ENCODE measurements around the gene RACGAP1. TPM values are rescaled to one million over a fixed set of nuclear protein-coding genes. Genes with fewer than 3 reads are reported as not detected.

RACGAP1 gene
- total and polyA plus RNA-seq, 8 donors: 20.7 to 79.4 (median 43.4) TPM

- H3K27ac ChIP-seq: no peak within 1 kb of the TSS
- intact Hi-C loops (cut with DNase I): no loop called here
- peaks cover 6 to 46% of the 10 kb centered on the region in 2 donors for H3K27me3 ChIP-seq
- ATAC-seq (peak; percentile 76), DNase-seq (peak; percentile 60 to 87 (median 76))
- peak within 1 kb of the TSS; percentile 49 to 50 for H3K4me3 ChIP-seq
- peaks cover 12 to 27% of the 10 kb centered on the region in 2 donors for H3K4me1 ChIP-seq
- H3K9me3 ChIP-seq: no peaks in the 10 kb centered on the region
- H3K36me3 ChIP-seq: no peaks in the 10 kb centered on the region
- TF ChIP-seq, protein P1, sequence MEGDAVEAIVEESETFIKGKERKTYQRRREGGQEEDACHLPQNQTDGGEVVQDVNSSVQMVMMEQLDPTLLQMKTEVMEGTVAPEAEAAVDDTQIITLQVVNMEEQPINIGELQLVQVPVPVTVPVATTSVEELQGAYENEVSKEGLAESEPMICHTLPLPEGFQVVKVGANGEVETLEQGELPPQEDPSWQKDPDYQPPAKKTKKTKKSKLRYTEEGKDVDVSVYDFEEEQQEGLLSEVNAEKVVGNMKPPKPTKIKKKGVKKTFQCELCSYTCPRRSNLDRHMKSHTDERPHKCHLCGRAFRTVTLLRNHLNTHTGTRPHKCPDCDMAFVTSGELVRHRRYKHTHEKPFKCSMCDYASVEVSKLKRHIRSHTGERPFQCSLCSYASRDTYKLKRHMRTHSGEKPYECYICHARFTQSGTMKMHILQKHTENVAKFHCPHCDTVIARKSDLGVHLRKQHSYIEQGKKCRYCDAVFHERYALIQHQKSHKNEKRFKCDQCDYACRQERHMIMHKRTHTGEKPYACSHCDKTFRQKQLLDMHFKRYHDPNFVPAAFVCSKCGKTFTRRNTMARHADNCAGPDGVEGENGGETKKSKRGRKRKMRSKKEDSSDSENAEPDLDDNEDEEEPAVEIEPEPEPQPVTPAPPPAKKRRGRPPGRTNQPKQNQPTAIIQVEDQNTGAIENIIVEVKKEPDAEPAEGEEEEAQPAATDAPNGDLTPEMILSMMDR (IDR thresholded peaks at IDR 0.05): no peak
Measured at GRCh38 chr12:50057000-50057841, 31.9 kb upstream of the RACGAP1 start, which contains the start of gene ASIC1. Gene ASIC1 (plus strand): TSS chr12:50057596. CDS start chr12:50058767, 1,171 bp downstream.

DNA sequence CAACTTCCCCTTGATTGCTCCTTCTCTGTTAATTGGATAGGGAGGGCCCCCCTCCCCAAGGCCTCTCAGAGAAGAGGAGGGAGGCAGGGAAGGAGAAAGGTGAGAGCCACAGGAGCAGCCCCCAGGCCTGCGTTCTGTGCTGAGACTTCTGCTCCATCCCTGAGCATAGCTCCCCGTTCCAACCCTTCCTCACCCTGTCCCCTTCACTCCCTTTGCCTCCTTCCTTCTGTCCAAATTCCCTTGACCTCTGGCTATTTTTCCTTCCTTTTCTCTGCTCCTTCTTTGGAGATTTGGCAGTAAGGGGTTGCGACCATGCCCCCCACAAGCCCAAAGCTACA is 31.3 kb upstream of the RACGAP1 start:
- H3K4me3 ChIP-seq: no peak overlapping the region
- intact Hi-C loops (cut with DNase I): no loop called here

DNA sequence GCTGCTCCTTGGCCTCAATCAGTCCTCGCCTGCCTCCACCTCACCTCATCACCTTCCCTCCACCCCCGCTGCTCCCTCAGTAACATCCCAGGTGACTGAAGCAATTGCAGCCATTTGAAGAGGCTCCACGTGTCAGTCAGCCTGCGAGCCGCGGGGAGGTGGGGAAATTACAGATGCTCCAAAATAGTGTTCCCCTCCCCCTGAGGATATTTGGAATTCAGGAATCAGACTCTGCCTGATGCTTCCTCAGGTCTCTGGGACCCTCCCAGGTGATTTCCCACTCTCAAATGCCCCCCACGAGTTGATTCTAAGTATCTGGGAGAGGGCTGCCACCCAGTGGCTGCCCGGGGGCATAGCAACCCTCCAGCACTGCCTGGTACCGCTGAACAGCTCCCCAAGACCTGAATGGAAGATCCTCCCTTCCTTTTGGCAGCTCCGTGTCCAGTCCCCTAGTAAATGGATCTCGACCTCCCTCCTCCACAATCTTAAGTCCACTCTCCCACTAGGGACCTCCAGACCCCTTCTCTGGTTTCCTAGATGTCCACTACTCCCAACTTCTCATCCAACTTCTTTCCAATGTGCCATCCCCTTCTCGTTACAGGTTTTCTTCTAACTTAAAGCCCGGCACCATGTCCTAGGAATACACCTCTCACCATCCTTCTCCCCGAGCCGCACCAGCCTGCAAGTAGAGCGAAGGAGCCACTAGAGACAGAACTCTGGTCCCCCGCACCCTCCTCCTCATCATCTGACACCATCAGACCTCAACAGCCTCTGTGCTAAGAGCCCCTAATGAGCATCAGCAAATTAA is 30.7 kb upstream of the RACGAP1 start:
- H3K4me3 ChIP-seq: no peak overlapping the region
- DNase-seq: peak in 2 of 4 donors; percentile 69 to 80
- TF ChIP-seq, protein P1 (IDR thresholded peaks at IDR 0.05): peak; percentile 94 to 97
- ATAC-seq: peak; percentile 80
- H3K27me3 ChIP-seq: peaks cover 6 to 56% of the 10 kb centered on the region in 2 donors
- no peak overlapping the region for H3K27ac ChIP-seq
- H3K9me3 ChIP-seq: no peaks in the 10 kb centered on the region
- no peaks in the 10 kb centered on the region for H3K36me3 ChIP-seq
- intact Hi-C loops (cut with DNase I): no loop called here
- H3K4me1 ChIP-seq: peaks cover 12 to 36% of the 10 kb centered on the region in 2 donors

More for the DNA sequence above, 31.3 kb upstream of the RACGAP1 start:
- ATAC-seq (no peak), DNase-seq (no peak)
- H3K36me3 ChIP-seq: no peaks in the 10 kb centered on the region
- H3K4me1 ChIP-seq: peaks cover 12 to 31% of the 10 kb centered on the region in 2 donors
- H3K27me3 ChIP-seq: peaks cover 6 to 52% of the 10 kb centered on the region in 2 donors
- TF ChIP-seq, protein P1 (IDR thresholded peaks at IDR 0.05): no peak
- H3K27ac ChIP-seq: no peak overlapping the region
- H3K9me3 ChIP-seq: no peaks in the 10 kb centered on the region

GRCh38 chr12:50053583-50053982 is 28.3 kb upstream of the RACGAP1 start:
- no peak for ATAC-seq
- Histone ChIP-seq H3K27me3 (peaks cover 6 to 61% of the 10 kb centered on the region in 2 donors), H3K4me1 (peaks cover 12 to 44% of the 10 kb centered on the region in 2 donors), H3K9me3 (no peaks in the 10 kb centered on the region), H3K36me3 (no peaks in the 10 kb centered on the region), H3K27ac (no peak overlapping the region), H3K4me3 (no peak overlapping the region)
- TF ChIP-seq, protein P1 (IDR thresholded peaks at IDR 0.05): no peak
- intact Hi-C loops (cut with DNase I): no loop called here
- no peak for DNase-seq

DNA sequence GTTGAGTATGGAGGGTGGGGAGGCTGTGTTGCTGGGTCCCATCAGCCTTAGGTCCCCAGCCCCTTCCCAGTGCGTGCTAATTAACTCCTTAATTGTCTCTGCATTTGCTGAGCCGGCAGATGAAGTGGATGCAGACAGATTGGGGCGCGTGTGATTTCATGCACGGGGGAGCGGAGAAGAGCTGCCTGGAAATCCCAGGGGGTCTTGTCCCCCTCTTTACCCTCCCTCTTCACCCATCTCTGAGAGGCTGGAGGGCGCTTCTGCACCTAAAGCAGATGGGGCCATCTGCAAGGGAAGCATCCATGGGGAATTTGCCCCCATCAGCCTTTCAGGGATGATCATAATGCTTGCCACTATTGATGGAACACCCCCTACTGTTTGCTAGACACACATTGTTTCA is 27.7 kb upstream of the RACGAP1 start:
- intact Hi-C loops (cut with DNase I): no loop called here
- DNase-seq (no peak), ATAC-seq (no peak)
- H3K27me3 ChIP-seq: peaks cover 6 to 55% of the 10 kb centered on the region in 2 donors
- H3K27ac ChIP-seq: no peak overlapping the region
- peaks cover 12 to 43% of the 10 kb centered on the region in 2 donors for H3K4me1 ChIP-seq
- H3K9me3 ChIP-seq: no peaks in the 10 kb centered on the region
- no peaks in the 10 kb centered on the region for H3K36me3 ChIP-seq
- TF ChIP-seq, protein P1 (IDR thresholded peaks at IDR 0.05): no peak
- no peak overlapping the region for H3K4me3 ChIP-seq

All from left lung (tissue), 10 donors.